CD4-positive, alpha-beta T cell (primary cell): ENCODE results near the gene EPS8L3. TPM values are rescaled to one million over a fixed set of nuclear protein-coding genes. Genes with fewer than 3 reads are reported as not detected.
"Not testable (repeated sequence)": the region's sequence is repeated elsewhere in the genome, so short reads cannot be mapped to it uniquely, and the experiment has no call there.

Source experiments
- ATAC-seq: fragments of 200-7000 bp; cut with Tn5 transposase; one replicate; pipeline ENCODE4 v1.10.0; 2022; ENCODE audit warnings: mild to moderate bottlenecking; ENCODE audit not compliant: poor library complexity
- CTCF ChIA-PET: fragments of 350-600 bp; sonication (Branson Sonifier 250); formaldehyde crosslinking; loops from one replicate; lab custom pipeline; 2021; ENCODE audit warnings: antibody characterized with exemption, inconsistent platforms; lab: Charles Lee
- POLR2A ChIA-PET: fragments of 350-600 bp; sonication (Branson Sonifier 250); formaldehyde crosslinking; loops from one replicate; lab custom pipeline; 2021; ENCODE audit warnings: antibody characterized with exemption, inconsistent platforms; lab: Charles Lee
- DNase-seq, 14 experiments: peaks; one replicate each; pipeline ENCODE4 v3.0.0-alpha.2; 2013 to 2020; ENCODE audit warnings: mixed read lengths in 2 of 14
- H3K27ac ChIP-seq, 2 donors: one replicate each; pipeline versions ENCODE4 v1.5.1 to v1.7.0; 2013; ENCODE audit warnings: low read length in 2 of 2, low read depth in 1 of 2, mild to moderate bottlenecking in 1 of 2
- H3K27me3 ChIP-seq, 2 experiments: 1 replicate in 1 of 2; 2 replicates in 1 of 2; pipeline versions ENCODE4 v1.6.1 to v1.7.0; 2013; ENCODE audit warnings: low read length in 2 of 2, control low read depth in 1 of 2, mild to moderate bottlenecking in 1 of 2, moderate library complexity in 1 of 2; ENCODE audit not compliant: insufficient read depth in 2 of 2, control insufficient read depth in 1 of 2
- H3K36me3 ChIP-seq: one replicate; pipeline ENCODE4 v1.6.1; 2013; ENCODE audit warnings: low read length, control low read depth; ENCODE audit not compliant: insufficient read depth
- H3K4me1 ChIP-seq: one replicate; pipeline ENCODE4 v1.6.1; 2013; ENCODE audit warnings: low read length, control low read depth; ENCODE audit not compliant: insufficient read depth
- H3K4me3 ChIP-seq: one replicate; pipeline ENCODE4 v1.5.1; 2013; ENCODE audit warnings: mild to moderate bottlenecking, low read length, moderate library complexity
- H3K9me3 ChIP-seq, 2 experiments: 1 replicate in 1 of 2; 2 replicates in 1 of 2; pipeline versions ENCODE4 v1.6.1 to v1.7.0; 2013; ENCODE audit warnings: low read length in 2 of 2, mild to moderate bottlenecking in 2 of 2, control low read depth in 1 of 2, moderate library complexity in 1 of 2; ENCODE audit not compliant: control insufficient read depth in 1 of 2, insufficient read depth in 1 of 2
- H3K27ac Mint-ChIP-seq: one replicate; pipeline ENCODE4 v1.8.0; 2020; ENCODE audit warnings: mixed read lengths
- H3K27me3 Mint-ChIP-seq: one replicate; pipeline ENCODE4 v1.8.0; 2021; ENCODE audit warnings: mixed read lengths
- H3K36me3 Mint-ChIP-seq: one replicate; pipeline ENCODE4 v1.8.0; 2021; ENCODE audit warnings: low read depth, mixed read lengths
- H3K4me1 Mint-ChIP-seq: one replicate; pipeline ENCODE4 v1.8.0; 2021; ENCODE audit warnings: low read depth, mixed read lengths
- H3K4me3 Mint-ChIP-seq: one replicate; pipeline ENCODE4 v1.8.0; 2020; ENCODE audit warnings: mild to moderate bottlenecking, mixed read lengths
- H3K9me3 Mint-ChIP-seq: one replicate; pipeline ENCODE4 v1.8.0; 2020; ENCODE audit warnings: mixed read lengths
- intact Hi-C, 2 experiments: fragments of 100-400 bp; cut with DNase I in 1 of 2; cut with micrococcal nuclease in 1 of 2; formaldehyde crosslinking; loops; one replicate each; pipeline versions ENCODE4 v1.15.1 to v1.9.0; 2023 to 2025; cut with DNase I, micrococcal nuclease
- total RNA-seq, 174 experiments: library from RNA in 2 of 174; stranded (reverse) in 2 of 174; gene quantifications; one replicate each; pipeline ENCODE4 v1.2.3 and lab custom pipeline; 2021 to 2026
- TF ChIP-seq, protein P1 (sequence below): fragments of 200-600 bp; IDR thresholded peaks from one replicate; pipeline ENCODE4 v1.8.0; 2022; ENCODE audit warnings: antibody characterized with exemption, mild to moderate bottlenecking

The EPS8L3 gene
- total RNA-seq, 2 experiments from 2014 or later = not detected

- ATAC-seq (no peak), DNase-seq (no peak)
- ChIA-PET CTCF (no interaction called here), POLR2A (no interaction called here)
- H3K9me3 ChIP-seq = no peaks in the 10 kb centered on the region
- H3K27me3 Mint-ChIP-seq = no peaks in the 10 kb centered on the region
- H3K36me3 Mint-ChIP-seq = no peaks in the 10 kb centered on the region
- H3K27me3 ChIP-seq = no peaks in the 10 kb centered on the region
- no peaks in the 10 kb centered on the region for H3K4me1 Mint-ChIP-seq
- H3K4me3 ChIP-seq = no peak overlapping the region
- peaks cover 6% of the 10 kb centered on the region for H3K4me1 ChIP-seq
- H3K9me3 Mint-ChIP-seq = no peaks in the 10 kb centered on the region
- no peak overlapping the region for H3K27ac ChIP-seq
- H3K27ac Mint-ChIP-seq = no peak overlapping the region
- TF ChIP-seq, protein P1, sequence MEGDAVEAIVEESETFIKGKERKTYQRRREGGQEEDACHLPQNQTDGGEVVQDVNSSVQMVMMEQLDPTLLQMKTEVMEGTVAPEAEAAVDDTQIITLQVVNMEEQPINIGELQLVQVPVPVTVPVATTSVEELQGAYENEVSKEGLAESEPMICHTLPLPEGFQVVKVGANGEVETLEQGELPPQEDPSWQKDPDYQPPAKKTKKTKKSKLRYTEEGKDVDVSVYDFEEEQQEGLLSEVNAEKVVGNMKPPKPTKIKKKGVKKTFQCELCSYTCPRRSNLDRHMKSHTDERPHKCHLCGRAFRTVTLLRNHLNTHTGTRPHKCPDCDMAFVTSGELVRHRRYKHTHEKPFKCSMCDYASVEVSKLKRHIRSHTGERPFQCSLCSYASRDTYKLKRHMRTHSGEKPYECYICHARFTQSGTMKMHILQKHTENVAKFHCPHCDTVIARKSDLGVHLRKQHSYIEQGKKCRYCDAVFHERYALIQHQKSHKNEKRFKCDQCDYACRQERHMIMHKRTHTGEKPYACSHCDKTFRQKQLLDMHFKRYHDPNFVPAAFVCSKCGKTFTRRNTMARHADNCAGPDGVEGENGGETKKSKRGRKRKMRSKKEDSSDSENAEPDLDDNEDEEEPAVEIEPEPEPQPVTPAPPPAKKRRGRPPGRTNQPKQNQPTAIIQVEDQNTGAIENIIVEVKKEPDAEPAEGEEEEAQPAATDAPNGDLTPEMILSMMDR = no peak
- H3K4me3 Mint-ChIP-seq = no peak overlapping the region
- intact Hi-C loops = no loop called here
- H3K36me3 ChIP-seq = no peaks in the 10 kb centered on the region
These were observed 4.6 kb upstream of the EPS8L3 start for GRCh38 chr1:109768335-109768650.

DNA sequence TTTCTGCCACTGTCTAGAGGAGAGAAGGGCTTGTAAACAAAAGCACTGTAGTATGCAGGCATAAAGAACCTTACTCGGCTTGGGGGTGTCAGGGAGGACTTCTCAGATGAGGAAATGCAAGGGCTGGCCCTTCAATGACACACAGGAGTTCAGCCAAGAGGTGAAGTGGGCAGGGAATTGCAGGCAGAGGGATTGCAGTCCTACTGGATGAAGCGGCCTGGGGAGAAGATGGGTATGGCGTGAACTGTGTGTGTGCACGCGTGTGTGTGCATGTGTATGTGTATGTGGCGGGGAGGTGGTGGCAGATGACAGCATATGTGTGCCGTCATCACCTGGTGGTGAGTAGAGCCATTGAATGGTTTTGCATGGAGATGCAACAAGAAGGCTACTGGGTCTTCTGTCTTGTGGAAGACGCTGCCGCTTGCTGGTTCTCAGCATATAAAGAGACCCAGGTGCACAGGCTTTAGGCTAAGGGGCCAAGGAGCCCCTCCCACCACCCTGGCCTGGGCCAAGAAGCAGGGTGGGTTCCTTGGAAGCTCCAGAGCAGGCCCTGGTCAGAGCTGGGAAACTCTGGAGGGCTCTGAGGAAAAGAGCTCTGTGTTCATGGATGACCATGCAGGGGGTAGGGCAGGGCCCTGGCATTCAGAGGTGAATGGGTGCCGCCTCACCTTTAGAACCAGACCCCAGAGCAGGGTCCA is 4.1 kb upstream of the EPS8L3 start:
- Histone ChIP-seq H3K36me3 (no peaks in the 10 kb centered on the region), H3K4me1 (peaks cover 7% of the 10 kb centered on the region), H3K27ac (no peak overlapping the region), H3K27me3 (no peaks in the 10 kb centered on the region), H3K4me3 (no peak overlapping the region), H3K9me3 (no peaks in the 10 kb centered on the region)
- Mint-ChIP-seq H3K27me3 (no peaks in the 10 kb centered on the region), H3K9me3 (no peaks in the 10 kb centered on the region), H3K4me3 (no peak overlapping the region), H3K4me1 (no peaks in the 10 kb centered on the region), H3K27ac (no peak overlapping the region), H3K36me3 (no peaks in the 10 kb centered on the region)
- intact Hi-C loops = no loop called here
- CTCF ChIA-PET = no interaction called here
- DNase-seq = peak in 1 of 14 experiments; percentile 15
- TF ChIP-seq, protein P1 = no peak
- POLR2A ChIA-PET = no interaction called here
- ATAC-seq = no peak

DNA sequence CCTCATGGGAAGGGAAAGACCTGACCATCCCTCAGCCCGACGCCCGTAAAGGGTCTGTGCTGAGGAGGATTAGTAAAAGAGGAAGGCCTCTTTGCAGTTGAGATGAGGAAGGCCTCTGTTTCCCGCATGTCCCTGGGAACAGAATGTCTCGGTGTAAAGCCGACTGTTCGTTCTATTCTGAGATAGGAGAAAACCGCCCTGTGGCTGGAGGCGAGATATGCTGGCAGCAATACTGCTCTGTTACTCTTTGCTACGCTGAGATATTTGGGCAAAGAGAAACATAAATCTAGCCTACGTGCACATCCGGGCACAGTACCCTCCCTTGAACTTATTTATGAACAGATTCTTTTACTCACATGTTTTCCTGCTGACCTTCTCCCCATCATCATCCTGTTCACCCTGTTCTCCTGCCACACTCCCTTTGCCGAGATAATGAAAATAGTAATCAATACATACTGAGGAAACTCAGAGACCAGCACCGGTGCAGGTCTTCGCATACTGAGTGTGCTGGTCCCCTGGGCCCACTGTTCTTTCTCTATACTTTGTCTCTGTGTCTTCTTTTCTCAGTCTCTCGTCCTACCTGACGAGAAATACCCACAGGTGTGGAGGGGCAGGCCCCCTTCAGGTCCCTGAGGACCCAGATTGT is 3.4 kb upstream of the EPS8L3 start:
- H3K27ac Mint-ChIP-seq = not testable (repeated sequence)

More for the DNA sequence above, 3.4 kb upstream of the EPS8L3 start:
- CTCF ChIA-PET, H3K4me1 ChIP-seq, H3K36me3 ChIP-seq, H3K4me1 Mint-ChIP-seq, H3K27me3 Mint-ChIP-seq, DNase-seq, H3K36me3 Mint-ChIP-seq, H3K9me3 Mint-ChIP-seq, H3K27me3 ChIP-seq, ATAC-seq, H3K9me3 ChIP-seq, H3K27ac ChIP-seq, H3K4me3 ChIP-seq, POLR2A ChIA-PET, intact Hi-C loops, H3K4me3 Mint-ChIP-seq: not testable (repeated sequence)
